Germinal center (tissue), 1 donor: ENCODE results near the gene INO80E.
"Not testable (repeated sequence)": the region's sequence is repeated elsewhere in the genome, so short reads cannot be mapped to it uniquely, and the experiment has no call there.

Source experiments
- DNase-seq: peaks from one replicate; pipeline ENCODE4 v3.0.0; 2012; ENCODE audit warnings: mixed read lengths, low spot score

INO80E gene

DNA sequence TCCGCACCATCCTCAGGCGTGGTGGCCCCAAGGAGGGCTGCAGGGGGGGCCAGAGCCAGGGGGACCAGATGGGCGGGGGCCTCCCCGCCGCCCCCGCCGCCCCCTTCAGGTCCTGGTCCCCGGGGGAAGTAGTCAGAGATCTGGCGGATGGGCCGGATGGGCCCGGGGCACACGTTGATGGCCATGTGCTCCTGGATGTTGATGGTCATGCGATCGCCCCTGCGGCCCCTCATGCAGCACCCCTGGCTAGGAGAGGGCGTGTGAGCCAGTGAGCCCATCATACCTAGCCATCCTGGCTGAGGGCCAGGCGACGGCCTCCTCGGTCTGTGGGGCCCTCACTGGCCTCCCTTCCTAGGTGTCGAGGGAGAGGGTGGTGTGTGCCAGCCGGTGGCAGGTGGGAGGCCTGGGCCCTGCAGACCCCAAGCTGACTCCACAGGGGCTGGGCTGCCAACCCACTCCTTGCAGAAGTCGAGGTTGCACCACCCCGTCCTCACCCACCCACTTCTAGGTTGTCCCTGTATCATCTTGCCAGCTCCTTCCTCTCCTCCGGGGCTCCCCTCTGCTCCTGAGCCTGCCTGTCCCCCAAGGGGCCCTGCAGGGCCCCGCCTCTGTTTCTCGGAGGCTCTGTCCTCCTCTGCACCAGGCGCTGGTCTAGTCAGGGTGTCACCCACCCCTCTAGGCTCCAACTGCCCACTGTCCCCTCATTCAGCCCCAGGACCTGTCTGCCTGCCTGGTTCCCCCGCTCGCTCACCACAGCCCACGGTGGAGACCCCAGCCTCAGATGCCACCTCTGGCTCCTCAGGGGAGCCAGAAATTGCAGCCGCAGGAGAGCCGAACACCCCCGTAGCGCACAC, 14.2 kb downstream of the INO80E start:
- DNase-seq: no peak

DNA sequence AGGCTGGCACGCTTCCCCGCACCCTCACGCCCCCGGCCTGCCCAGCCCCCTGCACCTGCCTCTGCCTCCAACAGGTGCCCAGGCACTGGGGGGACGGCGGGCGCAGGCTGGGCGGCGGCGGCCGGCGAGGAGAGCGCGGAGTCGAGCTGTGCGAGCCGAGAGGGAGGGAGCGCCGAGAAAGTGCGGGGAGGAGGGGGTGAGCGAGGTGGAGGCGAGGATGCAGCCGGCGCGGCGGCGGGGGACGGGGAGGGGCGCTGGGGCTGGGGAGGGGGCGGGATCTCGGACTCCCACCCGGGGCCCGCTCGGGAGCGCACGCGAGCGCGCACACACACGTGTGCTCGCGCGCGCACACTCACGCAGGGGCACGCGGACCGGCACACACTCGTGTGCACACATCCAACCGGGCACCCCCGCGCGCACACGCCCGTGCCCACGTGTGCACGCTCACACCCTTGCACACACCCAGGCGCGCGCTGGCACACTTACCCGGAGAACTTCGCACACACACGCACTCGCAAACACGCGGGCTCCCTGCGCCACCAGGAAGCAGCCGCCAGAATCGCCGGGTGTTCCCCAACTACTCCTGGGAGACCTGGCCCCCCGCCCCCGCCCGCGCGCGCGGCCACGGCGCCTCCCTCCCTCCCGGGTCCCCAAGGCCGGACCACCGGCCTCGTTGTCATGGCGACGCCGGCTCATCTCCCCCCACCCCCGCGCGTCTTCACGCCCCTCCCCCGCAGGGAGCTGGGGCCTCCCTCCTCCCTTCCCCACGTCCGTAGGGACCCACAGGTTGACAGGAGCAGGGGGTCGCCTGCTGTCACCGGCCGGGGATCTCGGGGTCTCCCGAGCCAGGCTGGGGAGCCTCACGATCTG, 15.0 kb downstream of the INO80E start, which contains the start of gene DOC2A:
DOC2A (minus strand) TSS at position 184 of the 870 bp plus-strand sequence. CDS start 805 bp downstream, outside the sequence.
- no peak for DNase-seq

DNA sequence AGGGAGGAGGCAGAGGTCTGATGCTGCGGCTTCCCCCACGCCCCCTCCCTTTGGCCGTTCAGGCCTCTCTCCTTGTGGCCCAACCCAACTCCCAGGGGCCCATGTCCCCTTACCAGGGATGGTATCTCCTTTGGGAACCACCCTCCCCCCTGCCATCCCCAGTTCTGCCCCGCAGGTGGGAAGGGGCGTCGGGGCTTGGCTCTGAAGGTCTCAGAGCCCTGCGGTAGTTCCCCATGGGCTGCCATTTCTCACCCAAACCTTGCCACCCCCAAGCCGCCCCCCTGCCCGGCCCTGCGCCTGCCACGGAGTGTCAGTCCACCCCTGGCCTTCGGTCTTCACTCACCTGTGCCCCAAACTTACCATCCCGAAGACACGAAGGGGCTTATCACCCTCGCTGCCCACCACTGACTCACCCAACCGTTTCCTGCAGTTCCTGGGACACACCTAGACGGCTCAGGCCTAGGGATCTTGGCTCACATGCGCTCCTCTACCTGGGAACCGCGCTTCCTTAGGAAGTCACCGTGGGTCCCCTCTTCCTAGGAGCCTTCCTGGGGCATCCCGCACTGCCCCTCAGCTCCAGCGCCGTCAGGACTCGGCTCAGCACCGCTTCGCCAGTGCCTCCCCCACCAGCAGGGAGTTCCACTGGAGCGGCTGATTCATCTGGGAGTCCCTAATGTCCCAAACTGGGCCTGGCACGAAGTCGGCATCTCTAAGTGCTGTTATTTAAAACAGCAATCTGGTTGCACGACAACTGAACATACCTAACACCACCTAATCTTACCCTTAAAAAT, 15.9 kb downstream of the INO80E start:
- DNase-seq: no peak

DNA sequence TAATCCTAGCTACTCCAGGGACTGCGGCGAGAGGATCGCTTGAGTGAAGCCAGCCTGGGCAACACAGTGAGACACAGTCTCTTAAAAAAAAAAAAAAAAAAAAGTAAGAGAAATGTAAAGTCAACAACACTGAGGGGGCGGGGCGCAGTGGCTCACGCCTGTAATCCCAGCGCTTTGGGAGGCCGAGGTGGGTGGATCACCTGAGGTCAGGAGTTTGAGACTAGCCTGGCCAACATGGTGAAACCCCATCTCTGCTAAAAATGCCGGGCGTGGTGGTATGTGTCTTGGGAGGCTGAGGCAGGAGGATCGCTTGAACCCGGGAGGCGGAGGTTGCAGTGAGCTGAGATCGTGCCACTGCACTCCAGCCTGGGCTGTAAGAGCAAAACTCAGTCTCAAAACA, 16.6 kb downstream of the INO80E start:
- not testable (repeated sequence) for DNase-seq

DNA sequence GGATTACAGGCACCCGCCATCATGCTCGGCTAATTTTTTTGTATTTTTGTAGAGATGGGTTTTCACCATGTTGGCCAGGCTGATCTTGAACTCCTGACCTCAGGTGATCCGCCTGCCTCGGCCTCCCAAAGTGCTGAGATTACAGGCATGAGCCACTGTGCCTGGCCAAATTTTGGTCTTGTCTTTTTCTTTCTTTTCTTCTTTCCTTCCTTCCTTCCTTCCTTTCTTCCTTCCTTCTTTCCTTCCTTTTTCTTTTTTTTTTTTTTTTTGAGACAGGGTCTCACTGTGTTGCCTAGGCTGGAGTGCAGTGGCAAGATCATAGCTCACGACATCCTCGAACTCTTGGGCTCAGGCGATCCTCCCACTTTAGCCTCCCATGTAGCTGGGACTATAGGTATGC, 19.4 kb downstream of the INO80E start:
- DNase-seq: not testable (repeated sequence)

DNA sequence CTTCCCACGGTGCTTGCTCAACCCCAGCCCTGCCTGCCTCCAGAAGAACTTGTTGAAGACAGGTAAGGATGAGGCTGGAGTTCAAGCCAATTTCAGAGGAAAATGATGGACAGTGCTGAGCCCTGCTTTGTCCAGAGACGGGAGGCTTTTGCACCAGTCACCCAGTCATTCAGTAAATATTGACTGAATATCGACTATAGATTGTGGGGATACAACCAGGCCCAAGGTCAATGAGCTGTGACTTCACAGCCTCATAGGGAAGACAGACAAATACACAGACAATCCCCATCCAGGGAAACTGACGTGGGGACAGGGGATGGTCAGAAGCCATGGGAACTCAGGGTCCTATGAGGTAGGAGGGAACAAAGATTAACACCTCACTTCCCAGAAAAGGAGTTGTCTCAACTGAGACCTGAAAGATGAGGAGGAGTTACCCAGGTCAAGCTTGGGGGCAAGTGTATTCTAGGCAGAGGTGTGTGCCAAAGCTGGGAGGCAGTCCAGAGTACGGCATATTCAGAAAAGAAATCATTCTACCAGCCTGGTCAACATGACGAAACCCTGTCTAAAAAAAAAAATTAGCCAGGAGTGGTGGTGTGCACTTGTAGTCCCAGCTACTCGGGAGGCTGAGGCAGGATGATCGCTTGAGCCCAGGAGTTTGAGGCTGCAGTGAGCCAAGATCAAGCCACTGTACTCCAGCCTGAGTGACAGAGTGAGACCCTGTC, 20.7 kb downstream of the INO80E start:
- DNase-seq: no peak

DNA sequence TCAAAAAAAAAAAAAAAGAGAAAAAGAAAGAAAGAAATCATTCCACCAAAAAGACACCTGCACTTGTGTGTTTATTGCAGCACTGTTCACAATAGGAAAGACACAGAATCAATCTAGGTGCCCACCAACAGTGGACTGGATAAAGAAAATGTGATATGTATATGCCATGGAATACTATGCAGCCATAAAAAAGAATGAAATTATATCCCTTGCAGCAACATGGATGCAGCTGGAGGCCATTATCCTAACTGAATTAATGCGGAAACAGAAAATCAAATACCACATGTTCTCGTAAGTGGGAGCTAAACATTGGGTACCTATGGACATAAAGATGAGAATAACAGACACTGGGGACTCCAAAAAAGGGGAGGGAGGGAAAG, 21.2 kb downstream of the INO80E start:
- DNase-seq: no peak

DNA sequence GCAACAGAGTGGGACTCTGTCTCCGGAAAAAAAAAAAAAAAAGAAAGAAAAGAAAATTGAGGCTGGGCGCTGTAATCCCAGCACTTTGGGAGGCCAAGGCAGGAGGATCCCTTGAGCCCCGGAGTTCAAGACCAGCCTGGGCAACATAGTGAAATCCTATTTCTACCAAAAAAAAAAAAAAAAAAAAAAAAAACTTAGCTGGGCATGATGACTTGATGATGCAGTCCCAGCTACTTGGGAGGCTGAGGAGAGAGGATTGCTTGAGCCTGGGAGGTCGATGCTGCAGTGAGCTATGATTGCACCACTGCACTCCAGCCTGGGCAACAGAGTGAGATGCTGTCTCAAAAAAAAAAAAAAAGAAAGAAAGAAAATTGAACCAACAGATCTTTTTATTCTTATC, 21.9 kb downstream of the INO80E start:
- DNase-seq: not testable (repeated sequence)

DNA sequence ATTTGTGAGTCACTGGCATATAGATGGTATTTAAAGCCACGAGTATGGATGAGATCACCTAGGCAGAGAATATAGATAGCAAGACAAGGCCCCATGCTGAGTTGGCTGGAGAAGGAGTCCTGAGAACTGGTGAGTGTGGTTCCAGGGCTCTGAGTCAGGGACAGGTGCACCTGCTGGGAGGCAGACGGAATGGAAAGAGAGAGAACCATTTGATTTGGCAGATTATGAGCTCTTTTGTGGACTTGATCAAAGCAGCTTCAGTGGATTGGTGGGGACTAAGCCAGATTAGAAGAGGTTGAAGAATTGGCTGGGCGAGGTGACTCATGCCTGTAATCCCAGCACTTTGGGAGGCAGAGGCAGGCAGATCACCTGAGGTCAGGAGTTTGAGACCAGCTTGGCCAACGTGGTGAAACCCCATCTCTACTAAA, 22.7 kb downstream of the INO80E start:
- no peak for DNase-seq

DNA sequence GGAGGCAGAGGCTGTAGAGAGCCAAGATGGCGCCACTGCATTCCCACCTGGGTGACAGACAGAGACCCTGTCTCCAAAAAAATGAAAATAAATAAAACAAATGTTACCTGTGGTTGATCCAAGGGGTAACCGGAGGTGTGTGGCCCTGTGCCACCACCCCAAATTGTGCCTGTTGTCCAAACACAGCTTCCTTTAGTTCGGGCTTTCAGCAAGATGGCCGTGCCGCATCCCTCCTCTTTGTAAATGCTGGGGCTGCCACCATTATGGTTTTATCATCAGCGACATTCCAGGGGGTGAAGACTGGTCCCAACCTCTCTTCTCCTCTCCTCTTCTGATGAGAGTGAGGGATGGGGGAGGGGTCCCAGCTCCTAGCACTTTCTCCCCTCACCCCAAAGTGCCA, 26.8 kb downstream of the INO80E start, which contains the start of gene C16orf92:
C16orf92 (plus strand) TSS at position 312 of the 400 bp plus-strand sequence. CDS start 143 bp downstream, outside the sequence.
- DNase-seq: no peak

DNA sequence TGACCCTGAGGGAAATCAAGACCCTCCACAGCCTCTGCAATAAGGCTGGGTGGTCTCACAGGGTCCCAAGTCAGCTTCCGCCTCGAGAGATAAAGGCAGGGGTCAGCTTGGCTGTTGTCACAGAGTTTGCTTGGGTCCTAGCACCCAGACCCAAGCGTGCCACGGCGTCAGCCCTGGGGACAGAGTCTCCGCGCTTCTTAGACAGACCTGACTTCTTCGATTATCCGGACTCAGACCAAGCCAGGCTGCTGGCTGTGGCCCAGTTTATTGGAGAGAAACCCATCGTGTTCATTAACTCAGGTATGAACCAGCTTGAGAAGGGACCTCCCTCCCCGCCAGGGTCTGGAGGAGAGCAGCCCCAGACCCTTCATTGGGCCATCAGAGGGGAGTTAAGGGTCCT, 27.5 kb downstream of the INO80E start:
- DNase-seq: no peak

DNA sequence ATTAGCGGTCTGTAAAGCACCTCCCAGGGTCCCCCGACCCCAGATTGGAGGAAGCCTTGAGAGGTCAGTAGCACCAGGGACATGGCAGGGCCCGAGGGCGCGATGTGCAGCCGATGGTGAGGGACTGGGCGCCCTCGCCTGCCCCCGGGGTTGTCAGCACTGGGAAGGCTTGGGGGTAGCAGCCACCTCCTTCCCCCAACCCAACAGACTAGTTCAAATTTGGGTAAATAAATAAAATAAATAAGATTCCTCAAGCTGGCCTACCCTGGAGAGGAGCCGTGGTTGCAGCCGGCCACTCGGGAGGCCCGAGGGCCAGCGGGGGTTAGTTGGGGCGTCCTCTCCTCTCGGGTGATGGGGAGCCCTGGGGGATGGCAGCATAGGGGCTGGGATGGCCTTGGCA, 28.4 kb downstream of the INO80E start:
- DNase-seq: no peak

DNA sequence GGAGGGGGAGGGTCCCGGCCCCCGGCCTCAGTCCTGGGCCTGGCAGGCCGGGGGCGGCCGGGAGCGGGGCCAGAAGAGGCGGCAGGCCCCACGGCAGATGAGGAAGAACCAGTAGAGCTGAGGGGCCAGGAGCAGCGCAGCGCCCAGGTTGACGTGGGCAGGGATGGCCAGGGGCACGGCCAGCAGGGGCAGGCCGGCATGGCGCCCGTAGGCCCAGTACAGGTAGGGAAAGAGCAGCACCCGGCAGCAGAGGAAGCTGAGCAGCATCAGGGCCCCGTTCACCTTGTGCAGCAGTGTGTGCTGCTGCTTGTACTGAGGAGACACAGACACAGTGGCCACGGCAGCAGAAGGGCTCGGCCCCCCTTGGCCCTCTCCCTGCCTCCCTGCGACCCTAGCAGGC, 29.1 kb downstream of the INO80E start:
- no peak for DNase-seq

DNA sequence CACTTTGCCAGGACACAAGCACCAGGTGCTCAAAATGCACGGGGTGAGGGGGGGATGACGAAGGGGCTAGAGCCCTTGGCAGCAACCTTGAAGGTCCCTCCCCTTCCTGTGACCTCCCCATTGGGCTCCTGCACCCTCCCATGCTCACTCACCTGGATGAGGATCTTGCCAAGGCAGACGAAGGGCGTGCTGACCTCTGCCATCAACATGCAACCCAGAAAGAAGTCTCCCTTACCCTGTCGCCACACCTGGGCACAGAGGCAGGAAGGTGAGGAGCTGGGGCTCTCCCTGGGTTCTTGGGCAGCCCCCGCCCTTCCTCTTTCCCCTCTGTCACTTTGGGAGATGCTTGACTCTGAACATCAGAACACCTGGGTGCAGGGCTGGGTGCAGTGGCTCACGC, 29.5 kb downstream of the INO80E start:
- DNase-seq: no peak

DNA sequence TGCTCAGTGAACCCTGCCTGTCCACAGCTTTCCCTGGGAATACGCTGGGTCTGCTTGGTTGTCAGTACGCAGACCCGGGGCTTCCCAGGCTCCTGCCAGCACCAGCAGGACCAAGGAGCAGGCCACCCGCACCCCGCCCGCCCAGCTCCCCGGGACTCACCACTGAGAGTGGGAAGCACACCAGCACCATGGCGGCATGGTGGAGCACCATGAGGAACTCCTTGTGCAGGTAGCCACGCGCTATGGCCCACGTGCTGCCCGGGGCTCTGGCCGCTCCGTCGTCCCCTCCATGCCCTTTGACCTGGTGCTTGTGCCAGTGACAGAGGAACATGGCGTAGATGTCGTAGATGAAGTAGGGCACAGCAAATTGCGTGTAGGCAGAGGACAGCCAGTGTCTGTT, 30.4 kb downstream of the INO80E start:
- no peak for DNase-seq

DNA sequence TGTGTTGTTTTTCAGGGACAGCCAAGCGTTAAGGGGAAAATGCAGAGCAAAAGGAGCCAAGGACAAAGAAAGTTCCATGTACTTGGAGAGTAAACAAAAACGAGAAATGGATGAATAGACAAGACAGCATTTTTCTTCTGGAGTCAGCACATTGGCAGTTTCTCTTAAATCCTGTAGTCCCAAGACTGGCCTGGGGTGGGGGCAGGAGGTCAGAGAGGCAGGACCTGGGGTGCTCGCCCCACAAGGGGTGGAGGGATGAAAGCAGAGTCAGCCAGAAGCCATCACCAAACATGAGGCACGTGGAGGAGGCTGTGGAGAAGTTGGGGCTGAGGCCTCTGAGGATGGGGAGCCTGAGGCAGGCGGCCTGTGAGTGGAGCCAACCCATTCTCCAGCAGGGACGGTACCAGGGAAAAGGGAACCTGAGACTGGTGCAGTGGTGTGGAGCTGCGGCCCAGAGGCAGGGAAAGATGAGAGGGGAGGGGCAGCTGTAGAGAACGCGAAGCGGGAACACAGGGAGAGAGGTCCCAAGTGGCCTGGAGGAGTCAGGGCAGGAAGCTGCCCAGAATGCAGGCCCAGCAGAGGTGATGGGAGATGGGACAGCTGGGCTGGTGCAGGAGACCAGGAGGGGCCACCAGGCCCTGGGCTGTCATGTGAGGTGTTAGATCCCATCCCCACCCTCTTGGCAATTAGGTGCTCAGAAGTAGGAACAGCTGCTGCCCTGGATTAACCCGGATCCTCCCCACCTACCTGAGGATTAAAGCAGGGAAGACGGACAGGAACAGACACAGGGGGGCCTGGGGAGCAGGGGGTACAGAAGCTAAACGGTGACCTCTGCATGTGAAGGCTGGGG, 31.8 kb downstream of the INO80E start:
- no peak for DNase-seq

DNA sequence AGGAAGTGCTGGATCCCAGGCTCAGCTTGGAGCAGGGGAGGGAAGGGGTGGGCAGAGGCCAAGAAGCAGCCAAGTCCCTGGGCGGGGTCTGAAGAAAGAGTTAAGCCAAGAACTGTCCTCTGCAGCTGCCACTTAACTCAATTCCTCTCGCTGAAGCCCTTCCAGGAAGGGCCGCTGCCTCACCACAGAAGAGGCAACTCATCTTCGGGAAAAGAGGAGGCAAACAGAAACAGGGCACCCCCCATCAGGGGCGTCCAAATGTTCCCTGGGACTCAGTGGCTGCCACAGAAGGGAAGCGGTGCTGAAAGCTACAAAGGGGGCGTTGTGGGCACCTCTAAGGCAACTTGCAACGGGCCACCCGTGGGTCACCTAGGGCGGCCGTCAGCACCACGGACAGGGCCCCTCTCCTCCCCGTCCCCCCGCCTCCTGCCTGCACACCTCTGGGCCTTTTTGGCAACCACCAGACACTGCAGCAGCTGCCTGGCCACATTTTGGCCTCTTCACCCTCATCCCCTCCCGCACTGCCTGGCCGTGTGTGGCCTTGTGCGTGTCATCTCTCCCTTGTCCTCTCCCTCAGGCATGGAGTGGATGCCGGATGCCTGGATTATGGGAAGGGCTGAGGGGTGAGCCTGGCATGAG, 32.5 kb downstream of the INO80E start:
- no peak for DNase-seq

DNA sequence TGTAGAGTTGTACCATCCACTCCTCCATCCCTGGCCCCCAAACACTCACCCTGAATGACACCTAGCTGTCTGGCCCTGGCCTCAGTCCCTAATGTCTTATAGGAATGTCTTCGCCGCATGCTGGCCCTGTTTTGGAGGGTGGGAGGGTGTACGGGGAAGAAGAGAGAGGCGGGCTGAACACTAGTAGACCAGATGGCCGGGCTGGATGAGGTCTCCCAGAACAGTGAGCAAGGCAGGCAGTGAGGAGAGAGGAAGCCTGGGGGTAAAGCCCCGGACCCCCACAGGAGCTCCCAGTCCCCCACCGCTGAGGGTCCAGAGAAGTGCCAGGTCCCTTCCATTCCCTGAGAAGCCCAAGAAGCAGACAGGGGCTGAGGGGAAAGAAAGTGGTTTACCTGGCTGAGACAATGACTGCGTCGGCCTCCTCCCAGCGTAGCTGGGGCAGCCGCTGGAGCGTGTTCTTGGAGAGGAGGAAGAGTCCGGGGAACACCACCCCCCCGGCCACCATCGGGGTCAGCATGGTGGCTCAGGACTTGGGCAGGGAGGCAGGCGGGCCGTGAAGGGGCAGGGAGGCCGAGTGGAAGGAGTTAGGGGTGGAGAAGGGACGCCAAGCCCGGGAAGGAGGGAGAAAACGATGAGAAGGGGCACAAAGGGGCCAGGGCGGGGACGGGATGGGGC, 34.1 kb downstream of the INO80E start:
- no peak for DNase-seq

DNA sequence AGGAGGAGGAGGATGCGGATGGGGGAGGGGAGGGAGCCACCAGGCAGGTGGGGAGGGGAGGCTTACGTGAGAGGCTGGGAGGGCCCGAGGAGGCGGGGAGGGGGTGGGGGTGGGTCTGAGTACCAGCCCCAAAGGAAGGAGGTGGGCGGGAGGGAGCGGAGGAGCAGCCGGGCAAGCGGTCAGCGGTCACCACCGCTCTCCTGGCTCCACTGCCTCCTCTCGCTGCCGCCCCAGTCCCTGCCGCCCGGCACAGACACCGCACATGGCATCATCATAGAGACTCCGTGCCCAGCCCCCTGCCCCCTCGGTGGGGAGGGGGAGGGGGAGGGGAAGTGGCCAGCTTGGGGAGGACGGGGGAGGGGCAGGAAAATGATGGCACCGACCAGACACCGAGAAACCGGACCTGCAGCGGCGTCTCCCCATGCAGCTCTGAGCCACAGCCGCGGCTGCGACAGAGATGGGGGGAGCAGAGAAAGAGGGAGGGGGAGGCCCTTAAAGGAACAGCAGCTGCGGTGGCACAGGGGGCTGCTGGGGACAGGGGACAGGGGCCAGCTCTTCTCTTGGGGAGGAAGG, 34.9 kb downstream of the INO80E start, which contains the start of gene TLCD3B:
TLCD3B (minus strand) TSS at position 431 of the 573 bp plus-strand sequence. CDS start 744 bp downstream, outside the sequence.
- DNase-seq: no peak
